A673 (cell line): ENCODE measurements around the gene DBF4. TPM values are rescaled to one million over a fixed set of nuclear protein-coding genes. Genes with fewer than 3 reads are reported as not detected.

ENCODE experiments used
- BruUV-seq: library from RNA; stranded (reverse); fragments of 400-500 nt; replicated peaks from 2 replicates; lab custom pipeline; 2021; lab: Mats Ljungman, UMichigan
- CTCF ChIA-PET: fragments of 300-600 bp; sonication (Branson Sonifier 250); formaldehyde crosslinking; loops from one replicate; lab custom pipeline; 2022; ENCODE audit warnings: antibody characterized with exemption; lab: Charles Lee
- POLR2A ChIA-PET: fragments of 300-600 bp; sonication (Branson Sonifier 250); formaldehyde crosslinking; loops from one replicate; lab custom pipeline; 2022; ENCODE audit warnings: antibody characterized with exemption; ENCODE audit not compliant: low non-redundant PET; lab: Charles Lee
- DNase-seq: peaks from one replicate; pipeline ENCODE4 v3.0.0-alpha.2; 2015; ENCODE audit warnings: low spot score
- H3K27ac ChIP-seq: fragments of 200-600 bp; sonication (generic); 2 replicates; pipeline ENCODE4 v1.5.1; 2016; ENCODE audit warnings: mixed run types, low read depth, mild to moderate bottlenecking, mixed read lengths, antibody characterized with exemption, low read length; ENCODE audit not compliant: poor library complexity, severe bottlenecking
- H3K27me3 ChIP-seq: fragments of 200-600 bp; sonication (generic); replicated peaks from 2 replicates; pipeline ENCODE4 v1.6.1; 2017; ENCODE audit warnings: mixed run types, low read depth, mild to moderate bottlenecking, mixed read lengths, antibody characterized with exemption, low read length; ENCODE audit not compliant: insufficient read depth, poor library complexity
- H3K36me3 ChIP-seq: fragments of 200-600 bp; sonication (generic); 2 replicates; pipeline ENCODE4 v1.6.1; 2016; ENCODE audit warnings: mixed run types, mild to moderate bottlenecking, mixed read lengths, antibody characterized with exemption, low read length; ENCODE audit not compliant: insufficient read depth, poor library complexity, severe bottlenecking
- H3K4me1 ChIP-seq: fragments of 200-600 bp; sonication (generic); 2 replicates; pipeline ENCODE4 v1.6.1; 2017; ENCODE audit warnings: mixed run types, mild to moderate bottlenecking, mixed read lengths, antibody characterized with exemption, low read length; ENCODE audit not compliant: insufficient read depth, poor library complexity, severe bottlenecking
- H3K4me3 ChIP-seq: fragments of 200-600 bp; sonication (generic); 2 replicates; pipeline ENCODE4 v1.5.1; 2016; ENCODE audit warnings: low read depth, mixed run types, mild to moderate bottlenecking, mixed read lengths, low read length; ENCODE audit not compliant: poor library complexity, severe bottlenecking
- H3K9me3 ChIP-seq: fragments of 200-600 bp; sonication (generic); 2 replicates; pipeline ENCODE4 v1.6.1; 2016; ENCODE audit warnings: mixed run types, low read depth, mild to moderate bottlenecking, mixed read lengths, antibody characterized with exemption, low read length; ENCODE audit not compliant: poor library complexity, severe bottlenecking
- CTCF ChIP-seq: fragments of 300-800, 200-600 bp; sonication (generic); conservative IDR thresholded peaks from 2 replicates; pipeline ENCODE4 v1.5.1; 2017; ENCODE audit warnings: low read depth, mild to moderate bottlenecking, antibody characterized with exemption, low read length, moderate library complexity, mixed read lengths
- EZH2 ChIP-seq: fragments of 200-600 bp; sonication (generic); IDR thresholded peaks from 2 replicates; pipeline ENCODE4 v1.6.1; 2017; ENCODE audit warnings: borderline replicate concordance, low read depth, mild to moderate bottlenecking, mixed read lengths, antibody characterized with exemption, low read length; ENCODE audit not compliant: poor library complexity, severe bottlenecking
- intact Hi-C: fragments of 100-400 bp; cut with micrococcal nuclease; formaldehyde crosslinking; loops from one replicate; pipeline ENCODE4 v1.10.0; 2022; ENCODE audit not compliant: unreplicated experiment
- total RNA-seq: library from RNA; stranded (reverse); gene quantifications from 2 replicates; pipeline ENCODE4 v1.2.3, GENCODE V29; 2021

DBF4 gene
- total RNA-seq, 1 experiment from 2014 or later: 81.6 TPM

DNA sequence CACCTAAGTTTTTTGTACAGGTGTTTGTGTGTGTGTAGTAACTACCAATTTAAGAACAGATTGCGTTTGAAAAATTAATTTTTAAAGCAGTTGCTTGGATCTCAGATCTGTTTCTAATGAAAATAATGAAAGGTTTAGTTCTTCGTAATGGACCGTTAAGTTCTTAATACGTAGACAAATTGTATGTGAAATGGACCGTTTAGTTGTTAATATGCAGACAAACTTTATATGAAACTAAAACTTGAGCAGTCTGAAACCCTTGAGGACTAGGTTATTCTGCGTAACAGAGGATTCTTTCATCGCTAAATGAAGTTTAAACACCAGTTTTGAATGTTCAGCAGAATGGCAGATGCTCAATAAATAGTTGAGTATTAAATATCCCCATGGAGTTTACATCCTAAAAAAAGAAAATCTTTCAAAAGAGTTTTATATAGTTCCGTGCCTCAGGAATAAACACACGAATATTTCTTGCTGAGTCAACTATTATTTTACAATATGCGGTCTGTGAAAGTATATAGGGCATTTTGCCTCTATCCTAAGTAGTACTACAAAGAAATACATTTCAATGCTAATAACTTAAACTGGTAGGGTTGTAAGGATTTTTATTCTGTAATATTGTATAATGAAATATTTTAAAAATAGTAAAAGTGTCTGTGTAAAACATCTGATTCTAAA lies 1.2 kb downstream of the DBF4 start:
- TSS peak; percentile 41 for BruUV-seq
- Histone ChIP-seq H3K4me3 (peak overlapping the region; percentile 96), H3K4me1 (peaks cover 10% of the 10 kb centered on the region), H3K36me3 (peaks cover 46% of the 10 kb centered on the region), H3K9me3 (no peaks in the 10 kb centered on the region), H3K27me3 (no peaks in the 10 kb centered on the region), H3K27ac (peak overlapping the region; percentile 96)
- intact Hi-C loops: no loop called here
- no peak for DNase-seq
- POLR2A ChIA-PET: no interaction called here
- CTCF ChIA-PET: no interaction called here
- TF ChIP-seq EZH2 (no peak), CTCF (no peak)

DNA sequence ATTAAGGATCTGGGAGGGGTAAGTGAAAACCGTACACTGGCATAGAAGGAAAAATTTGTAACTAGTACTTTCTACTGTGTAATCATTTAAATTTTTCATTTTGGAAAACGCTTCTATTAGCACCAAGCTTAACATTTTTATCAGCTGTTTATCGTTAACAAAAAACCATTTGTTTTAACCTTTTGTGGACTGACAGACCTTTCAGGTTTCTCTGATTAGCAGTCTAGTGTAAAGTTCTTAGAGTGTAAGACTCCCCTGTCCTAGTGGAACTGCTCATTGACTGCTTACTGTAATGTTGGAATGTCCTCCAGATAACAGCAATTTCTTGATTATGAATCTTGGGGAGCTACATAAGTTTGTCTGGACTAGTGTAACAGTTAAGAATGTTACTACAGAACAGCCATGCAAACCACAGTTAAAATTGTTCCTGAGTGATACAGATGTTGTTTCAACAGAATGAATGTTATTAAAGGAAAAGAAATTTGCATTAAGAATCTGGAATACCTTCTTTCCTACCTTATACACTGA lies 2.0 kb downstream of the DBF4 start:
- intact Hi-C loops: no loop called here
- DNase-seq: no peak
- H3K9me3 ChIP-seq: no peaks in the 10 kb centered on the region
- peak overlapping the region; percentile 96 for H3K4me3 ChIP-seq
- H3K36me3 ChIP-seq: peaks cover 53% of the 10 kb centered on the region
- TF ChIP-seq CTCF (no peak), EZH2 (no peak)
- CTCF ChIA-PET: no interaction called here
- H3K27ac ChIP-seq: no peak overlapping the region
- peaks cover 10% of the 10 kb centered on the region for H3K4me1 ChIP-seq
- no TSS peak for BruUV-seq
- POLR2A ChIA-PET: no interaction called here
- H3K27me3 ChIP-seq: no peaks in the 10 kb centered on the region

- Histone ChIP-seq H3K9me3 (no peaks in the 10 kb centered on the region), H3K27me3 (no peaks in the 10 kb centered on the region), H3K4me3 (no peak overlapping the region), H3K36me3 (peaks cover 83% of the 10 kb centered on the region), H3K27ac (no peak overlapping the region), H3K4me1 (peaks cover 7% of the 10 kb centered on the region)
- no peak for DNase-seq
- CTCF ChIA-PET: no interaction called here
- intact Hi-C loops: loop anchor here (5.0 to 10.0 kb wide), 2 partner anchors 375 to 568 kb away; no protein-coding TSS in a partner anchor
- no peak for TF ChIP-seq EZH2
- no peak for TF ChIP-seq CTCF
- POLR2A ChIA-PET: interaction anchor here (0.8 kb wide), 1 partner anchor 80 kb away, joined by 5 read pairs; no protein-coding TSS in a partner anchor
- no TSS peak for BruUV-seq
These were observed 6.1 kb downstream of the DBF4 start for GRCh38 chr7:87882151-87882937.
